Bronchial epithelial cell (primary cell): ENCODE results near the gene VDR. TPM values are rescaled to one million over a fixed set of nuclear protein-coding genes. Genes with fewer than 3 reads are reported as not detected.

Experiments
- DNase-seq: peaks from one replicate; pipeline ENCODE4 v3.0.0-alpha.2; 2010; ENCODE audit warnings: low read depth
- FAIRE-seq: peaks from 2 replicates; lab custom pipeline; 2011; peaks lifted over from hg19 to GRCh38; lab: Jason Lieb, UNC
- H3K27me3 ChIP-seq: 2 replicates; pipeline ENCODE4 v1.5.1; 2011; ENCODE audit warnings: low read length; ENCODE audit not compliant: control insufficient read depth, insufficient read depth
- H3K36me3 ChIP-seq: 2 replicates; pipeline ENCODE4 v1.5.1; 2011; ENCODE audit warnings: low read length; ENCODE audit not compliant: control insufficient read depth, insufficient read depth
- H3K4me3 ChIP-seq: 2 replicates; pipeline ENCODE4 v1.5.1; 2011; ENCODE audit warnings: mild to moderate bottlenecking, low read depth, low read length, control low read depth
- CTCF ChIP-seq: IDR thresholded peaks from 2 replicates; pipeline ENCODE4 v1.5.1; 2011; ENCODE audit warnings: mild to moderate bottlenecking, moderate library complexity, low read length, control low read depth, inconsistent platforms; ENCODE audit not compliant: insufficient read depth, severe bottlenecking
- total RNA-seq: library from RNA; depleted of rRNA; stranded (reverse); fragments of >200 nt; gene quantifications from 2 replicates; pipeline ENCODE4 v1.2.1, GENCODE V29; 2014

Gene VDR
- total RNA-seq, 1 donor from 2014 or later = 3.4 TPM

GRCh38 chr12:47941871-47942613, 37.2 kb upstream of the VDR start:
- Histone ChIP-seq H3K36me3 (no peaks in the 10 kb centered on the region), H3K27me3 (peaks cover 2% of the 10 kb centered on the region), H3K4me3 (no peak overlapping the region)
- TF ChIP-seq CTCF = peak; percentile 38
- no peak for DNase-seq
- no peak for FAIRE-seq

- no peak for DNase-seq
- no peak for FAIRE-seq
Measured at GRCh38 chr12:47941475-47941780, 36.6 kb upstream of the VDR start.

DNA sequence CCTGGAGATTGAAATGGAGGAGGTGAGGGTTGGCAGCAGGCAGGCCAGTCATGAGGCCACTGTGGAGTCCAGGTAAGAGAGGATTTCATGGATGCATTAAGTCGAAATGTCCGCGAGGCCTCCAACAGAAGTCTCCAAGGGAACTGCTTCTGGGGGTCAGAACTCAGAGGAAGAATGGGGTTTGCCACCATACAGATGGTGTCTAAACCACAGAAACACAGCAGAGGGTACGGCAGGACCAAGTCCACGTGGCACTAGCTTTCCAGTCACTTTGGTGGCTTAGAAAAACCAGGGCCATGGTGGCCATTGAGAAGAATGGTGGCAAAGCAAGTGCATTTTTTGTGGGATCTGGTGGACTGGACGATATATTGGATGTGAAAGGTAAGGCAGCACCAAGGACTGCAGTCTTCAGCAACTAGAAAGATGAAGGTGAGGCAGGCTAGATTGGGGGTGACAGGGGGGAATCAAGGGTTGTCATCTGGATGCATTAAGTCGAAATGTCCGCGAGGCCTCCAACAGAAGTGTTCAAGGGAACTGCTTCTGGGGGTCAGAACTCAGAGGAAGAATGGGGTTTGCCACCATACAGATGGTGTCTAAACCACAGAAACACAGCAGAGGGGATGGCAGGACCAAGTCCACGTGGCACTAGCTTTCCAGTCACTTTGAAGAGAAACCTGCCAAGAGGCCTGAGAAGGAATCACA, 36.1 kb upstream of the VDR start:
- DNase-seq (no peak), FAIRE-seq (peak; percentile 18)
- no peak for TF ChIP-seq CTCF
- Histone ChIP-seq H3K4me3 (no peak overlapping the region), H3K36me3 (no peaks in the 10 kb centered on the region), H3K27me3 (peaks cover 2% of the 10 kb centered on the region)

More at GRCh38 chr12:47941475-47941780, 36.6 kb upstream of the VDR start:
- Histone ChIP-seq H3K4me3 (no peak overlapping the region), H3K27me3 (peaks cover 2% of the 10 kb centered on the region), H3K36me3 (no peaks in the 10 kb centered on the region)
- no peak for TF ChIP-seq CTCF

GRCh38 chr12:47939009-47939601, 34.3 kb upstream of the VDR start:
- FAIRE-seq (no peak), DNase-seq (no peak)
- TF ChIP-seq CTCF = no peak
- Histone ChIP-seq H3K4me3 (no peak overlapping the region), H3K36me3 (no peaks in the 10 kb centered on the region), H3K27me3 (peaks cover 2% of the 10 kb centered on the region)

DNA sequence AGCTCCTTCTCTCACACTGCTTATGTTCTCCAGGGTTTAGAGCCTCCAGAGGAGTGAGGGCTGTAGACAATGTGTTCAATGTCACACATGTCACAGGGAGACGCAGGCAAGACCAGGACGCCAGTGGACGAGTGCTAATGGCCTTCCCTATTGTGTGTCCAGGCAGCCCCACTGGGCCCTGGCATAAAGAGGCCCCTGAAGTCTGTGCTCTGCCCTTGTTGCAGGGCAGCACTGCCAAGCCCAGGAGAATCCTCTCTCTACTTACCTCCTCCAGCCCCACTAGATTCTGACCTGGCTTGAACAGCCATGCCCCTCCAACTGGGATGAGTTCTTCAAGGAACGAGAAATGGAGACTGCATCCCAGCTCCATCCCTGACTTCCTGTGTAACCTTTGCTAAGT, 33.8 kb upstream of the VDR start:
- no peak for DNase-seq

More for the DNA sequence above, 33.8 kb upstream of the VDR start:
- TF ChIP-seq CTCF = no peak
- FAIRE-seq = no peak
- Histone ChIP-seq H3K36me3 (no peaks in the 10 kb centered on the region), H3K27me3 (peaks cover 2% of the 10 kb centered on the region), H3K4me3 (no peak overlapping the region)
